Bronchial epithelial cell (primary cell): Measurements from ENCODE around the gene SLC17A8. TPM values are rescaled to one million over a fixed set of nuclear protein-coding genes. Genes with fewer than 3 reads are reported as not detected.
A peak's percentile ranks its signal among the peaks of the same experiment; 100 is the strongest.

Experiments
- DNase-seq: peaks from one replicate; pipeline ENCODE4 v3.0.0-alpha.2; 2010; ENCODE audit warnings: low read depth
- FAIRE-seq: peaks from 2 replicates; lab custom pipeline; 2011; peaks lifted over from hg19 to GRCh38; lab: Jason Lieb, UNC
- H3K27me3 ChIP-seq: 2 replicates; pipeline ENCODE4 v1.5.1; 2011; ENCODE audit warnings: low read length; ENCODE audit not compliant: control insufficient read depth, insufficient read depth
- H3K36me3 ChIP-seq: 2 replicates; pipeline ENCODE4 v1.5.1; 2011; ENCODE audit warnings: low read length; ENCODE audit not compliant: control insufficient read depth, insufficient read depth
- H3K4me3 ChIP-seq: 2 replicates; pipeline ENCODE4 v1.5.1; 2011; ENCODE audit warnings: mild to moderate bottlenecking, low read depth, low read length, control low read depth
- total RNA-seq: library from RNA; depleted of rRNA; stranded (reverse); fragments of >200 nt; gene quantifications from 2 replicates; pipeline ENCODE4 v1.2.1, GENCODE V29; 2014
- TF ChIP-seq, protein P1 (sequence below): IDR thresholded peaks from 2 replicates; pipeline ENCODE4 v1.5.1; 2011; ENCODE audit warnings: mild to moderate bottlenecking, moderate library complexity, low read length, control low read depth, inconsistent platforms; ENCODE audit not compliant: insufficient read depth, severe bottlenecking

The SLC17A8 gene
- total RNA-seq, 1 donor from 2014 or later: not detected

DNA sequence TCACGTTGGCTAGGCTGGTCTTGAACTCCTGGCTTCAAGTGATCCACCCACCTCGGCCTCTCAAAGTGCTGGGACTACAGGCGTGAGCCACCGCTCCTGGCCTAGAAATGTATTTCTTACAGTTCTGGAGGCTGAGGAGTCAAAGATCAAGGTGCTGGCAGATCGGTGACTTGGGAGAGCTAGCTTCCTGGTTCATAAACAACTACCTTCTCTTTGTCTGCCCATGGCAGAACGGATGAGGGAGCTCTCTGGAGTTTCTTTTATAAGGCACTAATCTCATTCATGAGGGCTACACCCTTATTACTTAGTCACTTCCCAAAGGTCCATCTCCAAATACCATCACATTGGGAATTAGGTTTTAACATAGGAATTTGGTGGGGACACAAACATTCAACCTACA lies 38.9 kb downstream of the SLC17A8 start:
- Histone ChIP-seq H3K36me3 (no peaks in the 10 kb centered on the region), H3K4me3 (no peak overlapping the region), H3K27me3 (no peaks in the 10 kb centered on the region)
- TF ChIP-seq, protein P1, sequence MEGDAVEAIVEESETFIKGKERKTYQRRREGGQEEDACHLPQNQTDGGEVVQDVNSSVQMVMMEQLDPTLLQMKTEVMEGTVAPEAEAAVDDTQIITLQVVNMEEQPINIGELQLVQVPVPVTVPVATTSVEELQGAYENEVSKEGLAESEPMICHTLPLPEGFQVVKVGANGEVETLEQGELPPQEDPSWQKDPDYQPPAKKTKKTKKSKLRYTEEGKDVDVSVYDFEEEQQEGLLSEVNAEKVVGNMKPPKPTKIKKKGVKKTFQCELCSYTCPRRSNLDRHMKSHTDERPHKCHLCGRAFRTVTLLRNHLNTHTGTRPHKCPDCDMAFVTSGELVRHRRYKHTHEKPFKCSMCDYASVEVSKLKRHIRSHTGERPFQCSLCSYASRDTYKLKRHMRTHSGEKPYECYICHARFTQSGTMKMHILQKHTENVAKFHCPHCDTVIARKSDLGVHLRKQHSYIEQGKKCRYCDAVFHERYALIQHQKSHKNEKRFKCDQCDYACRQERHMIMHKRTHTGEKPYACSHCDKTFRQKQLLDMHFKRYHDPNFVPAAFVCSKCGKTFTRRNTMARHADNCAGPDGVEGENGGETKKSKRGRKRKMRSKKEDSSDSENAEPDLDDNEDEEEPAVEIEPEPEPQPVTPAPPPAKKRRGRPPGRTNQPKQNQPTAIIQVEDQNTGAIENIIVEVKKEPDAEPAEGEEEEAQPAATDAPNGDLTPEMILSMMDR: no peak
- no peak for FAIRE-seq
- DNase-seq: no peak

GRCh38 chr12:100398307-100398706 lies 41.4 kb downstream of the SLC17A8 start:
- H3K36me3 ChIP-seq: no peaks in the 10 kb centered on the region
- H3K4me3 ChIP-seq: no peak overlapping the region
- DNase-seq (no peak), FAIRE-seq (no peak)
- TF ChIP-seq, protein P1: no peak
- no peaks in the 10 kb centered on the region for H3K27me3 ChIP-seq

- no peak for FAIRE-seq
- no peaks in the 10 kb centered on the region for H3K36me3 ChIP-seq
Measured at GRCh38 chr12:100399095-100399494, 42.2 kb downstream of the SLC17A8 start.

GRCh38 chr12:100401660-100402059 lies 44.8 kb downstream of the SLC17A8 start:
- TF ChIP-seq, protein P1: no peak
- FAIRE-seq: no peak
- peak; percentile 71 for DNase-seq
- Histone ChIP-seq H3K4me3 (no peak overlapping the region), H3K36me3 (no peaks in the 10 kb centered on the region), H3K27me3 (no peaks in the 10 kb centered on the region)

More at GRCh38 chr12:100399095-100399494, 42.2 kb downstream of the SLC17A8 start:
- H3K27me3 ChIP-seq: no peaks in the 10 kb centered on the region
- TF ChIP-seq, protein P1: no peak
- no peak overlapping the region for H3K4me3 ChIP-seq
- no peak for DNase-seq

DNA sequence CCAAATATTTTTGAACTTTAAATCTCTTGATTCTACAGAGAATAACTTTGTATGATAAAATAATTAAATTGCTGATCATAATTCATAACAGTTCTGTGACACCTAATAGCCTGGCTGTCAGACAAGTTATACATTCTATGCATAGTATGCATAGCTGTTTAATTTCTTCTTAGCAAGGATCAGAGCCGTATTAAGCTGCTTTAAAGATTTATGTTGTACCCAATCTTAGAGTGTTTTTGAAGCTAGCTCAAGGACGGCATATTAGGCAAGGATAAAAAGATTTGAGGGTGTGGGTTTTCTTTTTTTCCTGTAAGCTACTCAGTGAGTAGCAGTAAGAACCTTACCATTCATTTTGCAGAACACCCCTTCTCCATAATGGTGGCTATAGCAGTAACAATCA lies 45.9 kb downstream of the SLC17A8 start:
- DNase-seq: no peak
- TF ChIP-seq, protein P1: no peak
- Histone ChIP-seq H3K27me3 (no peaks in the 10 kb centered on the region), H3K4me3 (no peak overlapping the region), H3K36me3 (no peaks in the 10 kb centered on the region)
- FAIRE-seq: no peak

- H3K4me3 ChIP-seq: no peak overlapping the region
- no peaks in the 10 kb centered on the region for H3K36me3 ChIP-seq
- H3K27me3 ChIP-seq: no peaks in the 10 kb centered on the region
- DNase-seq: peak; percentile 51
- no peak for FAIRE-seq
- TF ChIP-seq, protein P1: no peak
Measured at GRCh38 chr12:100403446-100403845, 46.6 kb downstream of the SLC17A8 start.
